OCI-LY7 (cell line): Measurements from ENCODE around the gene FOXF1.

ENCODE experiments used
- EZH2phosphoT487 ChIP-seq: fragments of 200-600 bp; sonication (generic); IDR thresholded peaks from 2 replicates; pipeline ENCODE4 v1.6.1; 2018; ENCODE audit warnings: low read depth, borderline replicate concordance, mild to moderate bottlenecking, mixed run types, antibody characterized with exemption, low read length, moderate library complexity, mixed read lengths
- TF ChIP-seq, protein P1 (sequence below): fragments of 200-600 bp; sonication (generic); conservative IDR thresholded peaks from 2 replicates; pipeline ENCODE4 v1.5.1; 2014; ENCODE audit warnings: mild to moderate bottlenecking, antibody characterized with exemption, low read length, moderate library complexity, mixed read lengths

GRCh38 chr16:86507173-86508027 lies 2.9 kb upstream of the FOXF1 start:
- TF ChIP-seq, protein P1, sequence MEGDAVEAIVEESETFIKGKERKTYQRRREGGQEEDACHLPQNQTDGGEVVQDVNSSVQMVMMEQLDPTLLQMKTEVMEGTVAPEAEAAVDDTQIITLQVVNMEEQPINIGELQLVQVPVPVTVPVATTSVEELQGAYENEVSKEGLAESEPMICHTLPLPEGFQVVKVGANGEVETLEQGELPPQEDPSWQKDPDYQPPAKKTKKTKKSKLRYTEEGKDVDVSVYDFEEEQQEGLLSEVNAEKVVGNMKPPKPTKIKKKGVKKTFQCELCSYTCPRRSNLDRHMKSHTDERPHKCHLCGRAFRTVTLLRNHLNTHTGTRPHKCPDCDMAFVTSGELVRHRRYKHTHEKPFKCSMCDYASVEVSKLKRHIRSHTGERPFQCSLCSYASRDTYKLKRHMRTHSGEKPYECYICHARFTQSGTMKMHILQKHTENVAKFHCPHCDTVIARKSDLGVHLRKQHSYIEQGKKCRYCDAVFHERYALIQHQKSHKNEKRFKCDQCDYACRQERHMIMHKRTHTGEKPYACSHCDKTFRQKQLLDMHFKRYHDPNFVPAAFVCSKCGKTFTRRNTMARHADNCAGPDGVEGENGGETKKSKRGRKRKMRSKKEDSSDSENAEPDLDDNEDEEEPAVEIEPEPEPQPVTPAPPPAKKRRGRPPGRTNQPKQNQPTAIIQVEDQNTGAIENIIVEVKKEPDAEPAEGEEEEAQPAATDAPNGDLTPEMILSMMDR, result no peak
- TF ChIP-seq EZH2phosphoT487, result no peak
